Islet of Langerhans (tissue), 1 donor: ENCODE measurements around the gene RUVBL2.
"Not testable (repeated sequence)": the region's sequence is repeated elsewhere in the genome, so short reads cannot be mapped to it uniquely, and the experiment has no call there.

ENCODE experiments used
- FAIRE-seq: peaks from one replicate; lab custom pipeline; 2011; peaks lifted over from hg19 to GRCh38; lab: Jason Lieb, UNC

The RUVBL2 gene

DNA sequence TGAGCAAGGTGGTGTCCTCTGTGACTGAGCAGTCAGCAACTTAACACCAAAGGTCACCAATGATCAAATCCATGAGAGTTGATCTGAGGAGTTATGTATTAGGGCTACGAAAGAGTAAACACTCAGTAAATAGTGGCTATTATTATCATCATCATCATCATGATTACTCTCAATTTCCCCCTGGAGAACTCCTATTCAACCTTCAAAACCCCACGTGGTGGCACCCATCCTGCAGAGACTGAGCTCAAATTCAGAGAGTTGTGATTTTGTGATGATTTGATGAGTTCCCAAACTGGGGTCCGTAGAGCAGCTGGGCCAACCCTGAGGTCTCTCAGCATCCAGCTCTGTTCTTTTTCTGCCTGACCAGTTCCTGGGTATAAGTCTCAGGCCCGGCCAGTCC lies 56.1 kb downstream of the RUVBL2 start:
- FAIRE-seq, result not testable (repeated sequence)

DNA sequence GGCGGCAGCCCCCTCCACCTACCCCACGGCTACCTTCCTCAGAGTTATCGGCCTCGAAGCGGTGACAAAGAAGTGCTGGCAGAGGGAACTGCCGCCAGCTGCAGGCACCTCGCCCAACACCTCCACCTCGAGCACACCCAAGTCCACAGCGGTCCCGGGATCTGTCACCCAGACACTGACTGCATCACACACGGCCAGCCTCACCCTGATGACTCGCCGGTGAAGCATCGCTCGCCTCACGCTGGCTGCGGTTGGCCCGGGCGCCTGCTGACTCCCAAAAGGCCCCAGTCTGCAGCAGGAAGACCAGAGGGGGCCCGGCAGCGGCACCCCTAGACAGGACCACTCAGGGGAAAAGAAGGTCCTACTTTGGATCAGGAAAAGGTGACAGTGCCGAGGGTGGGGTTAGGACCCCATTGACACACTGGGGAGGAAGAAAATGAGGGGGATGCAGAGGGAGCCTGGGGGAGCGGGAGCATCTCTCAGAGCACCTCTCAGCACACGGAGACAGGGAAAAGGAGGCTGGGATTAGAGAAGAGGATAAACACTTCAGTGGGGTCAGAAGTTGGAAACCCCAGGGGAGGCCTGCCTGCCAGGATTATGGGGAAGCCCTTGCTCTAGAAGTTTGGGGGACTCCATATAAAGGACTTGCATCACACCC lies 56.8 kb downstream of the RUVBL2 start:
- FAIRE-seq, result not testable (repeated sequence)

DNA sequence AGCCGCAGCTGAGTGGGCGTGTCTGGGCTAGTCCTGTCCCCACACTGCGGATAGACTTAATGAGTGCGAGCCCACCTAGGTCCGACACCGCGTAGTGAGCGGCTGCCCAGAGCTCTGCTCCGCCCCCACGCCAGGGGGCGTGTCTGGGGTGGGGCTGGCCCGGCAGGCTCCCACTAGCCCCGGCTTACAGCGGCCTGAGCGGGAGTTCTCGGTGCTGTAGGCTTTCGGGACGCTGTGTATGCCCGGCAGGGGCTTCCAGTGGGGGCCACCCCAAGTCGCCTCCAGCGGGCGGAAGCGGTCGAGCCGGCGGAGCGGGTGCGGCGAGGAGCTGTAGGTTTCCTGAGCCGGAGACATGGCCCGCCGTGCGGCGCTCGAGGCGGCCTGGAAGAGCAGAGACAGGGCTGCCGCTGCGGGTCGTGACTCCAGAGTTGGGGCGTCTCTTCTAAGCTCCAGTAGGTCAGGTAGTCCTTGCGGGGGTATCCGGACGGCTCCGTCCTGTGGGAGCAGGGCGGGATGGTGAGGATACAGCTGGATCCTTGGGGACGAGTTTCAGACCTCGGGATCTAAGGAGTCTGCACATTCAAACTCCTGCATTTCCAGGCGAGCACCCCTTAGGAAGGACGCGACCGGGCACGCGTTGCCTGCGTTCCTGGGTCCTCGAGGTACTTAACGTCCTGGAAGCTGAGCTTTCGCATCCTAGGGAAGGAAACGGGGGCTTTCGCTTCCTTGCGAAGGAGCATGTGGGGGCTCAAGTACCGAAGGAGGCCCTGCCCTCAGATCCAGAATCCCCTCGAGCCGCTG lies 62.6 kb downstream of the RUVBL2 start:
- no peak for FAIRE-seq

DNA sequence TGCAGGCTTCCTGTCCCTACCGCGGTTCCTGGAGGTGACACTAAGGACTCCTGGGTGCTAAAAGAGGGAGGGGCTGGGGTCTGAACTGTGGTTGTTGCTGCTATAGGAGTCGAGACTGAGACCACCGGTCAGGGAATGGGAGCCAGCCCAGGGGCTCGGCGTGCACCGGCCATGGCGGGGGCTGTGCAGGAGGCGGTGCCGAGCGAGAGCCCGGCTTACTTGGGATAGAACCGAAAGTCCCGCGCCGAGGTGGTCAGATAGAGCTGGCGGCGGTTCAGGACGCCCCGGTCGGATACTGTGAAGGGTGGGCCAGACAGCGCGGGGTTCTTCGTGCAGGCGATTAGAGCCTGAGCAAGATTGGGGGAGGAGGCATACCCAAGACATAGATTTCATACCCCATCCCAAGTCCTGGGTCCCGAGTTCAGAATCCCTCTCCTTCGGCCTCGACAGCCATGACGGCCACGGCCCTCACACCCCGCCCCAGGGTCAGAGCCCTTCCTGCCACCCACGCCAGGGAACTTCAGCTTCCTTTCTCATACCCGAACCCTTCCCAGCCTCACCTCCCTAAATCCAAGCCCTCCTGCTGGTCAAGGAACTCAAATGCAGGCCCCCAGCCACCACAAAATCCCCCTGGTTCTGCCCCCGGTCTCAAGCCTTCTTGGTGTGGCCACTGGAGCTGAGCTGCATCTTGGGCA lies 63.4 kb downstream of the RUVBL2 start:
- not testable (repeated sequence) for FAIRE-seq

DNA sequence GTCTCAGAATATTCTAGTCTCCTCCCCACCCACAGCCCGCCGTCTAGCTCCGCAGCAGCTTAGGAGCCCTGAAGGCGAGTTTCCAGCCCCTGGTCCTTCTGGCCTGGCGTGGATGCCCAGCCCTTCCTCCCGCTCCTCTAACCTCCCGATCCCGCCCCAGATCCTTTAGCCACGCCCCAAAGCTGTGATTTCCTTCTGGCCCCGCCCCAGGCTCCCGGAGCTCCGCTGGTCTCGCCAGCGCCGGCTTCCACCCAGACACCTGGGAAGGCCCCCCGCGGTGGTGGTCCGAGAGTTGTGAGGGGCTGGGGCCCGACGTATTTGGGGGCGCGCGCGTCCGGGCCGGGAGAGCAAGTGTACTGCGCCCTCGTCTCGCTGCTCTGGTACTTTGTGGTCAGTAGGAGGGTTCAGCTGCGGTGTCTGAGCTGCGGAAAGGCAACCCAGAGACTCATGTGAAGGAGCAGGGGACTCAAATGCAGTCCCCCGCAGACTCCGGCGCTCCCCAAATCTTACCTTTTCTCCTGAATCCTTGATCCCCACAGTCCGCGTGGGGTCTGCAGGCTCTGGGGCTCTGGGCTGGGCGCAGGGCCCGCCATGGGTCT lies 64.0 kb downstream of the RUVBL2 start, which contains the start of gene CGB7:
TSS of gene CGB7 (minus strand) at position 114 of the 599 bp plus-strand sequence. CDS start 2,374 bp downstream, outside the sequence.
- no peak for FAIRE-seq

DNA sequence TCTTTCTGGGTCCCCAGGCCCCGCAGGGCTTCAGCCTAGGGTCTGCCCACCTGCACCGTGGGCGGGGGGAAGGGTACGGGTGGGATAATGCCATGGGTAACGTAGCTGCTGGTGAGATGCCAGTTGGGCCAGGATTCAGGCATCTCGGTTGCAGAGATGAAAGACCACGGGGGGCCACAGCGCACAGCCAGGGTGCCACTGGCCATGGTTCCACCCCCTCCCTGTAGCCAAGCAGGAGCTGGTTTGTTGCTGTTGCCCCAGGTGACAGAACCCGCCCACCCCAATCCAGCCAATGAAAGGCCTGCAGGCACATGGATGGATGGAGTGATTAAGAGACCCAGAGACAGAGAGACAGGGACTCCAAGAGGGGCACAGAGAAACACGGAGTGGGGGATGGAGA lies 64.9 kb downstream of the RUVBL2 start:
- FAIRE-seq, result no peak

DNA sequence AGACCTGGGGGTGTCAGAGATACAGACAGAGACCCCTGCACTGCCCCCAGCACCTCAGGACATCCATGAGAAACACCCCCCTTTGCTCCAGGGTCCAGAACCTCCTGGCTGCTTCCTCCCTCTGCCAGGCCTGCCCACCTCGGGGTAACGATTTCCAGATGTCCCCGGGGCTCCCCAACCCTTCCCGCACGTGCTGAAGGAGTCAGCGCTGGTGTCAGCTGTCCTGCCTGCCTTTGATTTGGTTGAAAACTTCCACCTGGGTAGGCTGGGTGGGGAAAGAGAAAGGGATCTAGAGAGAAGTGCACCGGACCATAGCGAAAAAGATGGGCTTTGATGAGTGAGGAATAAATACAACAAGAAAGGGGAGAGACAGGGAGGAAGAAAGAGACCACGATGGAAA lies 65.4 kb downstream of the RUVBL2 start:
- no peak for FAIRE-seq

DNA sequence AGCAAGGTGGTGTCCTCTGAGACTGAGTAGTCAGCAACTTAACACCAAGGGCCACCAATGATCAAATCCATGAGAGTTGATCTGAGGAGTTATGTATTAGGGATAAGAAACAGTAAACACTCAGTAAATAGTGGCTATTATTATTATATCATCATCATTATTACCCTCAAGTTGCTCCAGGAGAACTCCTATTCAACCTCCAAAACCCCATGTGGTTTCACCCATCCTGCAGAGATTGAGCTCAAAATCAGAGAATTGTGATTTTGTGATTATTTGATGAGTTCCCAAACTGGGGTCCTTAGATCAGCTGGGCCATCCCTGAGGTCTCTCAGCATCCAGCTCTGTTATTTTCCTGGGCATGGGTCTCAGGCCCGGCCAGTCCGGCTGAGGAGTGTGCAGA lies 67.3 kb downstream of the RUVBL2 start:
- FAIRE-seq, result no peak

DNA sequence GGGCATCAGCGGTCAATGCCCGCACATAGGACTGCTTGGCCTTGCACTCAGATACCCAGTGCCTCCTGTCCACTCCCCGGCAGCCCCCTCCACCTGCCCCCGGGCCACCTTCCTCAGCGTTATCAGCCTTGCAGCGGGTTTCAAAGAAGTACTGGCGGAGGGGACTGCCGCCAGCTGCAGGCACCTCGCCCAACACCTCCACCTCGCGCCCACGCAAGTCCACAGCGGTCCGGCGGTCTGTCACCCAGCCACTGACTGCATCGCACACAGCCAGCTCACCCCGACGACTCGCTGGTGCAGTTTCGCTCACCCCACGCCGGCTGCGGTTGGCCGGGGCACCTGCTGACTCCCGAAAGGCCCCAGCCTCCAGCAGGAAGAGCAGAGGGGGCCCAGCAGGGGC lies 67.8 kb downstream of the RUVBL2 start:
- FAIRE-seq, result no peak

DNA sequence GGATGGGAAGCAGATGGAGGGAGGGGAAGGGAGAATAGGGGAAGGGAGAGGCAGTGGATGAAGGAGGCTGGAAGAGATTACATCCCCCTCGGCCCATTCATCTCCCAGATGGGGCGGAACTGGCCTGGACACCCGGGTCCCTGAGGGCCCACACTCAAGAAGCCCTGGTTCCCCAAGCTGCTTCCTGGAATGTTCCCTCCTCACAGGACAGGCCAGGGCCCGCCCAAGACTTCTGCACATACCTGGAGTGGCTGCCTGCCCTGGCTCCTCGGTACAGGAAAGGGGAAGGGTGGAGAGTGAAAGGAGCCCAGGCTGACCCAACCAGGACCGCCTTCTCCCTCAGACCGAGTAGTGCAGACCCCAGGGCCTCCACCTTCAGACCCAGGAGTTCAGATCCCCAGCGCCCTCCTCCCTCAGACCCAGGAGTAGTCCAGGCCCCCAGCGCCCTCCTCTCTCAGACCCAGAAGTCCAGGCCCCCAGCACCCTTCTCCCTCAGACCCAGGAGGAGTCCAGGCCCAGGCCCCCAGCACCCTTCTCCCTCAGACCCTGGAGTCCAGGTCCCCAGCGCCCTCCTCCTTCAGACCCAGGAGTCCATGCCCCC lies 70.4 kb downstream of the RUVBL2 start:
- FAIRE-seq, result no peak

DNA sequence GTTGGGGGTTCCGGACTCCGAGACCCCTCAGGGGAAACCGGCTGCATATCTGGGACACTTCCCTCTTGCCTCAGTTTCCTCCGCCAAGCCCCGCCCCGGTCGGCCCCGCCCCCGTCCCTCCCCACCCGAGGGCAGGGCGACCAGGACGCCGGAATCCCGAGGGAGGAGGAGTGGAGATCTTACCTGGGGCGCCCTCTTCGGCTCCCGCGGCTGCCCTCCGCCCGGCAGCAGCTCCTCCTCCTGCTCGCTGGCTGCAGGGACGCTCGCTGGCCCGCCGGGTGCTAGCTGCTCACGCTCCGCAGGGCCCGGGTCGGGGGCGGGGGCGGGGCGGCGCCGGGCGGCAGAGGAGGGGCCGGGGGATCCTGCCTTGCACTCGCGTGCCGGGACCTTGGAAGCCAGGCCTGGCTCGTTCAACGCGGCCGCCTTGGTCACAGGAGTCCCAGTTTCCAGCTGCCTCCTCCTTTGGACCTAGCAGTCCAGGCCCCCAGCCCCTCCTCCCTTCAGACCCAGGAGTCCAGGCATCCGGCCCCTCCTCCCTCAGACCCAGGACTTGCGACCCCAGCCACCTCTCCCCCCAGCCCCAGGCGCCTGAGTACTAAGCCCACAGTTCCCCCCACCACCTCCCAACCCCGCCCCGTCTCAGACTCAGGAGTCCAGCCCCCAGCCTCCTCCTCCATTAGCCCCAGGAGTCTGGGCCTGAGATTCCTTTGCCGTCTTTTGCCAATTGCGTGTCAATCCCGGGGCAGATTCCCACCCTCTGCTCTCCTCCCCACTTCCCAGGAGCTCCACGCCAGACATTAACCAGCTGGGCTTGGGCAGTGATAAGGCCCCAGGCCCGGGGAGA lies 71.3 kb downstream of the RUVBL2 start, which contains the start of gene NTF4:
TSS of gene NTF4 (minus strand) at position 51 of the 844 bp plus-strand sequence. CDS start 2,821 bp downstream, outside the sequence.
- no peak for FAIRE-seq
